Endodermal cell (in vitro differentiated cells): Measurements from ENCODE around the gene NPHP4. TPM values are rescaled to one million over a fixed set of nuclear protein-coding genes. Genes with fewer than 3 reads are reported as not detected.

ENCODE experiments used
- DNase-seq: peaks from one replicate; pipeline ENCODE4 v3.0.0-alpha.2; 2017
- H3K27ac ChIP-seq: 2 replicates; pipeline ENCODE4 v1.5.1; 2013; ENCODE audit warnings: mild to moderate bottlenecking, low read depth, low read length, moderate library complexity
- H3K27me3 ChIP-seq: 2 replicates; pipeline ENCODE4 v1.6.1; 2013; ENCODE audit warnings: mild to moderate bottlenecking, low read length, moderate library complexity; ENCODE audit not compliant: insufficient read depth, control insufficient read depth, poor library complexity, severe bottlenecking
- H3K36me3 ChIP-seq: 2 replicates; pipeline ENCODE4 v1.7.0; 2013; ENCODE audit warnings: mild to moderate bottlenecking, low read length, moderate library complexity; ENCODE audit not compliant: control insufficient read depth, insufficient read depth
- H3K4me1 ChIP-seq: one replicate; pipeline ENCODE4 v1.7.0; 2013; ENCODE audit warnings: low read length; ENCODE audit not compliant: control insufficient read depth, insufficient read depth
- H3K4me3 ChIP-seq: 2 replicates; pipeline ENCODE4 v1.5.1; 2013; ENCODE audit warnings: mild to moderate bottlenecking, low read length, moderate library complexity
- H3K9ac ChIP-seq: 2 replicates; pipeline ENCODE4 v1.6.1; 2013; ENCODE audit warnings: mild to moderate bottlenecking, low read length, moderate library complexity; ENCODE audit not compliant: poor library complexity, severe bottlenecking; ENCODE audit errors: extremely low read depth
- H3K9me3 ChIP-seq: 2 replicates; pipeline ENCODE4 v1.6.1; 2013; ENCODE audit warnings: mild to moderate bottlenecking, low read length, moderate library complexity; ENCODE audit not compliant: control insufficient read depth
- H3K27ac Mint-ChIP-seq: 2 replicates; pipeline ENCODE4 v1.8.0; 2020; ENCODE audit warnings: mixed read lengths
- H3K27me3 Mint-ChIP-seq: 2 replicates; pipeline ENCODE4 v1.8.0; 2021; ENCODE audit warnings: mild to moderate bottlenecking, mixed read lengths; ENCODE audit not compliant: insufficient read depth
- H3K36me3 Mint-ChIP-seq: 2 replicates; pipeline ENCODE4 v1.8.0; 2020; ENCODE audit warnings: low read depth, mixed read lengths
- H3K4me1 Mint-ChIP-seq: 2 replicates; pipeline ENCODE4 v1.8.0; 2020; ENCODE audit warnings: mixed read lengths
- H3K4me3 Mint-ChIP-seq: 2 replicates; pipeline ENCODE4 v1.8.0; 2020; ENCODE audit warnings: mild to moderate bottlenecking, moderate library complexity, mixed read lengths
- H3K9me3 Mint-ChIP-seq: 2 replicates; pipeline ENCODE4 v1.8.0; 2020; ENCODE audit warnings: mild to moderate bottlenecking, mixed read lengths
- WGBS, 2 experiments: methylation state at CpG; one replicate each; pipeline versions ENCODE4 v1.1.5 to v1.1.7; 2013; ENCODE audit warnings: missing lambda C conversion rate in 2 of 2, mixed read lengths in 1 of 2; ENCODE audit not compliant: insufficient coverage in 1 of 2, insufficient read length in 1 of 2; 5-methylcytosine and 5-hydroxymethylcytosine counted together
- total RNA-seq, 2 donors: library from RNA; stranded (reverse); fragmentation: NEBNext Ultra II Directional in 1 of 2; extraction: Animal tissue kit (Norgen Biotek cat#: 25700) in 1 of 2; gene quantifications; 2 replicates in 1 of 2; 3 replicates in 1 of 2; pipeline ENCODE4 v1.2.1, GENCODE V29; 2021
- TF ChIP-seq, protein P1 (sequence below): fragments of 200-600 bp; sonication (generic); conservative IDR thresholded peaks from 2 replicates; pipeline ENCODE4 v1.5.0; 2021; ENCODE audit warnings: antibody characterized with exemption, mild to moderate bottlenecking

The NPHP4 gene
- total RNA-seq, 2 donors from 2014 or later: 19.1 to 25.4 TPM

DNA sequence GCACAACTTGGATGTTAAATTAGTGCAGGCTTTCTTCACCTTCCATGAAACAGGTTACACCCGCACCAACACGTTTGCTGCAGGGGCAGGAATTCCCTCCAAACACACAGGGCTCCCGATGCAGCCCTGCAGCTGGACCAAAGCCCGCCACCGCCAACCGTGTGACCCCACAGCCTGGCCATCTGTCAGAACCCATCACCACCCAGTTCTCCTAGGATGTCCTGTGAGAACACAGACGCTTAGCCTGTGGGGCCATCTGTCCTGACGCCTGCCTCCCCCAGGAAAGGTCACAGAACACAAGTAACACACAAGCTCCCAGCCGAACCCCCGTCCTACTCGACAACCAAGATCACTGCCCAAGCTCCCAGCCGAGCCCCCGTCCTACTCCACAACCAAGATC, 108.1 kb downstream of the NPHP4 start:
- Mint-ChIP-seq H3K4me3 (no peak overlapping the region), H3K4me1 (no peaks in the 10 kb centered on the region), H3K9me3 (peaks cover 9% of the 10 kb centered on the region), H3K36me3 (peaks cover 42% of the 10 kb centered on the region), H3K27me3 (no peaks in the 10 kb centered on the region), H3K27ac (no peak overlapping the region)
- no peak overlapping the region for H3K4me3 ChIP-seq
- H3K4me1 ChIP-seq: no peaks in the 10 kb centered on the region
- no peaks in the 10 kb centered on the region for H3K9me3 ChIP-seq
- no peak overlapping the region for H3K27ac ChIP-seq
- H3K36me3 ChIP-seq: peaks cover 8% of the 10 kb centered on the region
- no peaks in the 10 kb centered on the region for H3K27me3 ChIP-seq
- TF ChIP-seq, protein P1, sequence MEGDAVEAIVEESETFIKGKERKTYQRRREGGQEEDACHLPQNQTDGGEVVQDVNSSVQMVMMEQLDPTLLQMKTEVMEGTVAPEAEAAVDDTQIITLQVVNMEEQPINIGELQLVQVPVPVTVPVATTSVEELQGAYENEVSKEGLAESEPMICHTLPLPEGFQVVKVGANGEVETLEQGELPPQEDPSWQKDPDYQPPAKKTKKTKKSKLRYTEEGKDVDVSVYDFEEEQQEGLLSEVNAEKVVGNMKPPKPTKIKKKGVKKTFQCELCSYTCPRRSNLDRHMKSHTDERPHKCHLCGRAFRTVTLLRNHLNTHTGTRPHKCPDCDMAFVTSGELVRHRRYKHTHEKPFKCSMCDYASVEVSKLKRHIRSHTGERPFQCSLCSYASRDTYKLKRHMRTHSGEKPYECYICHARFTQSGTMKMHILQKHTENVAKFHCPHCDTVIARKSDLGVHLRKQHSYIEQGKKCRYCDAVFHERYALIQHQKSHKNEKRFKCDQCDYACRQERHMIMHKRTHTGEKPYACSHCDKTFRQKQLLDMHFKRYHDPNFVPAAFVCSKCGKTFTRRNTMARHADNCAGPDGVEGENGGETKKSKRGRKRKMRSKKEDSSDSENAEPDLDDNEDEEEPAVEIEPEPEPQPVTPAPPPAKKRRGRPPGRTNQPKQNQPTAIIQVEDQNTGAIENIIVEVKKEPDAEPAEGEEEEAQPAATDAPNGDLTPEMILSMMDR: no peak
- WGBS, 2 experiments: 94 to 98% methylated on average over 6 to 11 of the region's 13 CpGs
- no peak for DNase-seq
- no peak overlapping the region for H3K9ac ChIP-seq

DNA sequence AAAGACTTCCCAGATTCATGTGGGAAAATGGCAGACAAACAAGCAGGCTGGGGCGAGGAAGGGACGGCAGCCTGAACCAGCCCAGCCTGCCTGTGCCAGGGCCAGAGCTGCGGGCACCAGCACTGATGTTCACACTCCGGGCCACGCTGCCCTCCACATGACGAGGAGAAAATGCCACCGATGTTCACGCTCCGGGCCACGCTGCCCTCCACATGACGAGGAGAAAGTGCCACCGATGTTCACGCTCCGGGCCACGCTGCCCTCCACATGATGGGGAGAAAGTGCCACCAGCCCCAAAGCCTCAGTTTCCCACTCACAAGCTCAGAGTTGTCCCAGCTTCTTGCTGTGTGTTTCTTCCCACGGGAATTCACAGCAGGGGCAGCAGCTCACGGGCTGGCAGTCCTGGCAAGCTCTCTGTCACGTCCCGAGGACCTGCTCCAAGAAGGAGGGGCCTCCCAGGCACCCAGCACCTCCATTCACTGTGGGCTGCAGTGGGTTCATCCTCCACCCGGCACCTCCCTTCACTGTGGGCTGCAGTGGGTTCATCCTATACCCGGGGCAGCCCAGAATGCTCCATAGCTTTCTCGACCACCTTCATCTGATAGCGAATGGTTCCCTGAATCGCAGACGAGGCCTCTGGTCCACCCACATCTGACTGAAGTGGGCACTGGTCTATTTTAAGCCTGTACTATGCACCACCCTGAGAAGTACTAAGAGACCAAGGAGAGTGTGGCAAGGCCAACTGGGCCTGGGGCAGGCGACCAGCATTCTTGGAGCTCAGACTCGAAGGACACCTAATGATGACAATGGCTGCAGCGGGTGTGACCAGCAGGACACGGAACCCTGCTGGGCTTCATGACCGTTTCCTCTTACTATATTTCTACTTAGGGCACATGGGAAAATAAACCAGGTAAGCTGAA, 108.8 kb downstream of the NPHP4 start:
- no peak overlapping the region for H3K4me3 ChIP-seq
- no peaks in the 10 kb centered on the region for H3K4me1 ChIP-seq
- Mint-ChIP-seq H3K4me1 (no peaks in the 10 kb centered on the region), H3K36me3 (peaks cover 38% of the 10 kb centered on the region), H3K27ac (no peak overlapping the region), H3K9me3 (peaks cover 9% of the 10 kb centered on the region), H3K4me3 (no peak overlapping the region), H3K27me3 (no peaks in the 10 kb centered on the region)
- no peak overlapping the region for H3K27ac ChIP-seq
- no peak overlapping the region for H3K9ac ChIP-seq
- H3K9me3 ChIP-seq: no peaks in the 10 kb centered on the region
- peaks cover 10% of the 10 kb centered on the region for H3K36me3 ChIP-seq
- TF ChIP-seq, protein P1: no peak
- no peaks in the 10 kb centered on the region for H3K27me3 ChIP-seq
- WGBS, 2 experiments: 93 to 99% methylated on average over 24 to 30 of the region's 30 CpGs
- no peak for DNase-seq

DNA sequence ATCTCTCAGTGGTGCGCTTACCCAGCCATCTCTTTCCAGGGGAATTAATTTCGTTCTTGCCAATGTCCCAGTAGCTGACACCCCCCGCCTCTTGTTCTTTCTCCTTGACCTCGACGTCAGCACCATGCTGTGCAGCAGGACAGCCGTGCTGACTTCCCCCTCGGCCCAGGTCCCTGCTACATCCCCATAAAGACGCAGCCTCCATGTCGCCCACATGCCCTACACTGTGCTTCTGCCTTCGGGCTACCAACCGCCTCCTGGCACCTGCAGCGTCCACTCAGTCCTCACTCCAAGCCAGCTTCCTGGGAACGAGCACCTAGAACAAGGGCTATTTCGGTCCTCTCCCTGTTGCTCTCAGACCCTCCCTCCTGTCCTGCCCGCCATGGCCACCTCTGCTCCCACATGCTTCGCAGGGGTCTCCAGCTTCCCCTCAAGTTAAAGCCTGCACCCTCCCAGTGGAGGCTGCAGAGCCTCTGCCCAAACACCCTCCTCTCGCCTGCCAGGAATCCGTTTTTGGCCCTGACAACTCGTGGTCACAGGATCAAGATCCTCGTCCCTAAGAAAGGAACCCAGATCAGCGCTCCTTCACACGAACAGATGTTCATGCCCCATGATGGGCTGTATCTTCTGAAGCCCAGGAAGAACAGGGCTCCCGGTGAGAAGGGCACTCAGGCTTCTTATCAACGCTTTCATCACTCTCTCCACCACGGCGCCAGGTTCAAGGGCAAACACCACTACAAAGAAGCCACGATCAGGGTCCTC, 109.7 kb downstream of the NPHP4 start:
- no peaks in the 10 kb centered on the region for H3K4me1 ChIP-seq
- H3K27ac ChIP-seq: no peak overlapping the region
- Mint-ChIP-seq H3K27me3 (no peaks in the 10 kb centered on the region), H3K27ac (peak overlapping the region; percentile 40), H3K9me3 (peaks cover 9% of the 10 kb centered on the region), H3K36me3 (peaks cover 38% of the 10 kb centered on the region), H3K4me3 (no peak overlapping the region), H3K4me1 (no peaks in the 10 kb centered on the region)
- no peaks in the 10 kb centered on the region for H3K9me3 ChIP-seq
- 93 to 94% methylated on average over 26 to 27 of the region's 27 CpGs for WGBS, 2 experiments
- H3K4me3 ChIP-seq: no peak overlapping the region
- no peak for DNase-seq
- TF ChIP-seq, protein P1: no peak
- H3K27me3 ChIP-seq: no peaks in the 10 kb centered on the region
- H3K9ac ChIP-seq: no peak overlapping the region
- peaks cover 10% of the 10 kb centered on the region for H3K36me3 ChIP-seq
